C4-2B (cell line): ENCODE measurements around the gene PNPLA2.

ENCODE experiments used
- H3K27ac ChIP-seq: fragments of 450-650 bp; 2 replicates; pipeline ENCODE4 v1.5.1; 2017
- CTCF ChIP-seq: fragments of 450-650 bp; conservative IDR thresholded peaks from 2 replicates; pipeline ENCODE4 v1.5.1; 2017; ENCODE audit warnings: mild to moderate bottlenecking
- ZFX ChIP-seq: fragments of 450-650 bp; IDR thresholded peaks from 2 replicates; pipeline ENCODE4 v1.6.1; 2017

Gene PNPLA2

DNA sequence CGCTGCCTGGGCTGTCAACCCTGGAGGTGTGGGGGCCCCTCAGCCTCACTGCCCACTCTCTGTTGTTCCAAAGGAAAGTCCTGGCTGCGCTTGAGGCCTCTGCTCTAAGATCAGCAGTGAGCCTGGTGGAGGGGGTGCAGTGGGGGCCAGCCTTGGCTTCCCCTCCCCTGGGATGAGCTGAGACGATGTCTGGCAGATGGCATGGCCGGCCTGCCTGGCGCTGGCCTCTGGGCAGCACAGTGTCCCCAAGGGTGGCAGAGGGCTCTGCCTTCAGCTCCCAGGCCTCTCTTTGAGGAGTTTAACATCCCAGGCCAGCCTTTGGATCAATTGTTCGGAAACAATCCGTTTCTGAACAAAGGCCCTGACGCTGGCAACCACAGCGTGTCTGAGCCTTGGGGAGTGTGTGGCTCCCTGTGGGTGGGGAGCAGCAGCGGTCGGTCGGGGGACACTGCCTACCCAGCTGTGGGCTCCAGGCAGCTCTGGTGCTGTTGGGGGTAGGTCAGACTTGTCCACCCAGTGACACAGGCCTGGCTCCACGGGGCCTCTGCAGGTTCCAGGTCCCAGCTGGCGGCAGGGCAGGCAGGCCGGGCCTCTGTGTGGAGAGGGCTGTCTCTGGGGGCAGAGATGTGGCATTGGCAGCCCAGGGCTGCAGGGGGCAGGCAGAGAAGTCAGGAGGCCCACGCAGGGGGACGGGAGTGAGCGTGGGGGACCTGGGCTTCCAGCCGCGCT is 36.1 kb downstream of the PNPLA2 start:
- no peak for TF ChIP-seq CTCF
- TF ChIP-seq ZFX: no peak
- no peak overlapping the region for H3K27ac ChIP-seq

GRCh38 chr11:855330-855674 is 36.6 kb downstream of the PNPLA2 start:
- no peak for TF ChIP-seq ZFX
- no peak for TF ChIP-seq CTCF
- H3K27ac ChIP-seq: no peak overlapping the region

- TF ChIP-seq CTCF: no peak
- TF ChIP-seq ZFX: no peak
- no peak overlapping the region for H3K27ac ChIP-seq
Measured at GRCh38 chr11:855796-856195, 37.1 kb downstream of the PNPLA2 start.

DNA sequence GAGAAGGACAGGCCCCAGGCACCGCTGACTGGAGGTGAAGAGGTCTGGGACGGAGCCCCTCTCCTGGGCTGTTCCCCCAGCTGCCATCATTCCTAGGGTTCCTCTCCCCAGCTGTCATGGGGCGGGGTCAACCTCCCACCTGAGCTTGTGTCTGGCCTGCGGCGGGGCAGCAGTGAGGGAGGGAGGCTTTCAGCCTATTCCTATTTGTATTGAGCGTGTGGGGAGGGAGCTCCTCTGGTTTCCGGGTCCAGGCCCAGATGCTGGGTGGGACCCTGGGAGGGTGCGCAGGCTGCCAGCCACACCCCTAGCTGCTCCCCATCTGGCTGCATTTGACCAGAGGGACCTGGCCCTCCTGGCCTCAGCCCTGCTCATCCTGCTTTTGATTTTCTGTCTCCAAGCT is 37.7 kb downstream of the PNPLA2 start:
- TF ChIP-seq CTCF: no peak
- TF ChIP-seq ZFX: no peak
- no peak overlapping the region for H3K27ac ChIP-seq

DNA sequence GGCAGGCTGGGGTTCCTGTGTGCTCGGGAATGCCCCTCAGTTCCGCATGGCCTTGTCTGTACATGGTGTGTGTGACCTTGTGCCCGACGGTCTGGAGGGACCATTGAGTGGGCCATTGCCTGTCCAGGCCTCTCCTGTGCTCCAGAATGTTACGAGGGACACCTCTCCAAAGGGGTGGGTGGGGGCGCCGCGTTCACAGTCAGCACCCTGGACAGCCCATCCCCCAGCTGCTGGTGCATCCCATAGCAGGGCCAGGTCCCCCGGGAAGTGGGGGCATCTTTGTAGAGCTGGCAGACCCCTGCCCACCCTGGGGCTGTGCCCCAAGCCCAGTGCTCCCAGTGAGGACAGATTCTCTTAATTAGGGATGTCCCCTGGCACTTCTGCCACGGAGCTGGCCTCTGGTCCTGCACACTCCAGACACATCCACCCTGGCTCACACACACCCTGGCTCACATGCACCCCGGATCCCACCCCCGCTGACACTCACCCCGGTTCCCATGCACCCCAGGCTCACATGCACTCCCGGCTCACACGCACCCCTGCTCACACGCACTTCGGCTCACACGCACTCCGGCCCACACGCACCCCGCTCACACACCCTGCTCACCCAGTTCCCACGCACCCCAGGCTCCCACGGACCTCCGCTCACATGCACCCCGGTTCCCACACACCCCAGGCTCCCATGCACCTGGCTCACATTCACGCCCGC is 39.5 kb downstream of the PNPLA2 start:
- no peak for TF ChIP-seq ZFX
- no peak for TF ChIP-seq CTCF
- no peak overlapping the region for H3K27ac ChIP-seq

DNA sequence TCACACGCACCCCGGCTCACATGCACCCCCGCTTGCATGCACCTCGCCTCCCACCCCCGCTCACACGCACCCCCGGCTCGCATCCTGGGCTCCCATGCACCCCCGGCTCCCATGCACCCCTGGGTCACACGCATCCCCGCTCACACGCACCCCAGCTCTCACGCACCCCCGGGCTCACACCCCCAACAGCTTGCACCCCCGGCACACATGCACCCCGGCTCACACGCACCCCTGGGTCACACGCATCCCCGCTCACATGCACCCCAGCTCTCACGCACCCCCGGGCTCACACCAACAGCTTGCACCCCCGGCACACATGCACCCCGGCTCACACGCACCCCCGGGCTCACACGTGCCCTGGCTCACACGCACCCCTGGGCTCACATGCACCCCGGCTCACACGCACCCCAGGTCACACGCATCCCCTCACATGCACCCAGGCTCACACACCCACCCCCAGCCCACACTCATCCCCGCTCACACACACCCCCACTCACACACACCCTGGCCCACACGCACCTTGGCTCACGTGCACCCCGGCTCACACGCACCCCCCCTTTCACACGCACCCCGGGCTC is 40.1 kb downstream of the PNPLA2 start:
- no peak for TF ChIP-seq ZFX
- no peak for TF ChIP-seq CTCF
- H3K27ac ChIP-seq: no peak overlapping the region

DNA sequence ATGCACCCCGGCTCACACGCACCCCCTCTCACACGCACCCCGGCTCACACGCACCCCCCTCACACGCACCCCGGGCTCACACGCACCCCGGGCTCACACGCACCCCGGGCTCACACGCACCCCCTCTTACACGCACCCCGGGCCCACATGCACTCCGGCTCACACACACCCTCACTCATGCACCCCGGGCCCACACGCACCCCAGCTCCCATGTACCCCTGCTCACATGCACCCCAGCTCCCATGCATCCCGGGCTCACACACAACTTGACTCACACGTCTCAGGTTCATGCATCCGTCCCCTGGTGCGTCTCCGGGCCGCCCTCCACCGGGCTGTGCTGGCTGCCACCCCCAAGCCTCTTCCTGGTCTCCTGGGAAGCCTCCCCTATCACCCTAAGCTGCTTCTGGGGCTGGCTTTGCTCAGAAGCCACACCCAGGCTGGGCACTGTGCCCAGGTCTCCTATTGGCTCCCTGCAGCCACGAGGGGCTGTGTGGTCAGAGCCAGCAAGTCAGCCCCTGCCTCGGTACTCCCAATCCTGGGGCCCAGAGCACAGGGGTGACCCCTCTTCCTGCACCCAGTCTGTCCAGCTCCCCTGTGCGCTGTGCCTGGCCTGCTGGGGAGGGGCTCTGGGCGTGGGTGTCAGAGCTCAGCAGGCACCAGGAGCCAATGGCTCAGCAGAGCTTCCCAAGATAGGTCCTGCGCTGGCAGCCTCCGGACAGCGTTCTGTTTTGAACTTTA is 40.8 kb downstream of the PNPLA2 start:
- no peak for TF ChIP-seq CTCF
- TF ChIP-seq ZFX: no peak
- H3K27ac ChIP-seq: no peak overlapping the region
